Measurements from ENCODE around the gene STXBP1. TPM values are rescaled to one million over a fixed set of nuclear protein-coding genes. Genes with fewer than 3 reads are reported as not detected.

Gene STXBP1
- total RNA-seq, 2 experiments from 2014 or later, result 1.9 to 3.4 TPM

GRCh38 chr9:127729522-127730256 lies 117.6 kb downstream of the STXBP1 start:
- intact Hi-C loops (cut with DNase I, micrococcal nuclease), result loop anchor here (5.0 to 10.0 kb wide), 3 partner anchors 117 to 515 kb away; partner anchors contain the start of gene STXBP1 (in 1 of the 2)
- DNase-seq (no peak), ATAC-seq (ENCODE audit: poor library complexity) (no peak)
- Mint-ChIP-seq H3K36me3 (ENCODE audit: low read depth) (peaks cover 5% of the 10 kb centered on the region), H3K4me3 (no peak overlapping the region), H3K9me3 (no peaks in the 10 kb centered on the region), H3K4me1 (ENCODE audit: low read depth) (peaks cover 7% of the 10 kb centered on the region), H3K27me3 (no peaks in the 10 kb centered on the region), H3K27ac (no peak overlapping the region)
- ChIA-PET POLR2A (interaction anchor here (0.9 to 1.3 kb wide), 2 partner anchors 10 to 56 kb away, joined by 3 read pairs; no protein-coding TSS in a partner anchor), CTCF (interaction anchor here (0.6 kb wide), 1 partner anchor 27 kb away, joined by 3 read pairs; no protein-coding TSS in a partner anchor)
- H3K4me3 ChIP-seq (ENCODE audit: low read length), result no peak overlapping the region
- no peaks in the 10 kb centered on the region for H3K27me3 ChIP-seq (ENCODE audit: control insufficient read depth in 1 of 2, insufficient read depth in 2 of 2, low read length in 2 of 2)
- H3K36me3 ChIP-seq (ENCODE audit: insufficient read depth, low read length), result peaks cover 22% of the 10 kb centered on the region
- TF ChIP-seq, protein P1, sequence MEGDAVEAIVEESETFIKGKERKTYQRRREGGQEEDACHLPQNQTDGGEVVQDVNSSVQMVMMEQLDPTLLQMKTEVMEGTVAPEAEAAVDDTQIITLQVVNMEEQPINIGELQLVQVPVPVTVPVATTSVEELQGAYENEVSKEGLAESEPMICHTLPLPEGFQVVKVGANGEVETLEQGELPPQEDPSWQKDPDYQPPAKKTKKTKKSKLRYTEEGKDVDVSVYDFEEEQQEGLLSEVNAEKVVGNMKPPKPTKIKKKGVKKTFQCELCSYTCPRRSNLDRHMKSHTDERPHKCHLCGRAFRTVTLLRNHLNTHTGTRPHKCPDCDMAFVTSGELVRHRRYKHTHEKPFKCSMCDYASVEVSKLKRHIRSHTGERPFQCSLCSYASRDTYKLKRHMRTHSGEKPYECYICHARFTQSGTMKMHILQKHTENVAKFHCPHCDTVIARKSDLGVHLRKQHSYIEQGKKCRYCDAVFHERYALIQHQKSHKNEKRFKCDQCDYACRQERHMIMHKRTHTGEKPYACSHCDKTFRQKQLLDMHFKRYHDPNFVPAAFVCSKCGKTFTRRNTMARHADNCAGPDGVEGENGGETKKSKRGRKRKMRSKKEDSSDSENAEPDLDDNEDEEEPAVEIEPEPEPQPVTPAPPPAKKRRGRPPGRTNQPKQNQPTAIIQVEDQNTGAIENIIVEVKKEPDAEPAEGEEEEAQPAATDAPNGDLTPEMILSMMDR (IDR thresholded peaks at IDR 0.05), result no peak
- no peaks in the 10 kb centered on the region for H3K9me3 ChIP-seq (ENCODE audit: control insufficient read depth in 1 of 2, insufficient read depth in 1 of 2, low read length in 2 of 2)
- no peak overlapping the region for H3K27ac ChIP-seq (ENCODE audit: low read depth in 1 of 2, low read length in 2 of 2)
- peaks cover 9% of the 10 kb centered on the region for H3K4me1 ChIP-seq (ENCODE audit: insufficient read depth, low read length)

DNA sequence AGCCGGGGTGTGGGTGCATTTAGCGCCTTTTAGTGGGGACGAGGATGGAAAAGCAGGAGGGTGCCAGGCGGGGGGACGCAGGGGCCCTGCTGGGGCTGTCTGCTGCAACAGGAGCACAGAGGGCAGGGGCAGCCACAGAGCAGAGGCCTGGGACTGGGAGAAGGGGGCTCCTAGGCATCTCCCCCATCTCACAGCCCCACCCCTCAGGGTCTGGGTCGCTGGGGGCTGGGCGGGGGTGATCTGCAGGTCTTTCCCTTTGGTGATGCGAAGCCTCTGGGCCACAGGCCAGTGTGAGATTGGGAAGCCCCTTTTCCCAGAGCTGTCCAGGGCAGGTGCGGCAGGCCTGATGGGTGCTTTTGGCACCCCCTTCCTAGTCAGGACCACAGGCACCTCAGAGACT lies 118.2 kb downstream of the STXBP1 start:
- no peak overlapping the region for H3K27ac Mint-ChIP-seq

DNA sequence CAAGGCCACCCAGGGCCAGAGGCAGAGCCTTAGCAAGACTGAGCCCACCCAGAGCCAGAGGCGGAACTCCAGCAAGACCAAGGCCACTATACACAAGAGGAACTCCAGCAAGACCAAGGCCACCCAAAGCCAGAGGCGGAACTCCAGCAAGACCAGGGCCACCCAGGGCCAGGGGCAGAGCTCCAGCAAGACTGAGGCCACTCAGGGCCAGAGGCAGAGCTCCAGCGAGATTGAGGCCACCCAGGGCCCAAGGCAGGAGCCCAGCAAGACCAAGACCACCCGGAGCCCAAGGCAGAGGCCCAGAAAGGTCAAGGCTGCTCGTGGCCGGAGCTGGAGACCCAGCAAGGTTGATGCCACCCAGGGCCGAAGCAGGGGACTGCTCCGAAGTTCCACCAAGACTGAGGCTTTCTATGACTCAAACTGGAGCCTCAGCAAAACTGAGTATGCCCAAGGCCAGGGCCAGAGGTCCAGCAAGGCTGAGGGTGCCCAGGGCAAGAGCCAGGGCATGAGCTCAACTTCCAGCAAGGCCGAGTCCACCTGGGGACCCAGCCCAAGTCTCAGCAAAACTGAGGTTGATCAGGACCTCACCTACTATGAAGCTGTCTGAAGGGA lies 118.8 kb downstream of the STXBP1 start:
- POLR2A ChIA-PET, result no interaction called here
- Mint-ChIP-seq H3K9me3 (no peaks in the 10 kb centered on the region), H3K27ac (no peak overlapping the region), H3K36me3 (ENCODE audit: low read depth) (peaks cover 10% of the 10 kb centered on the region), H3K27me3 (no peaks in the 10 kb centered on the region), H3K4me3 (no peak overlapping the region), H3K4me1 (ENCODE audit: low read depth) (peaks cover 16% of the 10 kb centered on the region)
- CTCF ChIA-PET, result interaction anchor here (0.6 kb wide), 1 partner anchor 67 kb away, joined by 3 read pairs; no protein-coding TSS in a partner anchor
- Histone ChIP-seq H3K4me3 (ENCODE audit: low read length) (no peak overlapping the region), H3K4me1 (ENCODE audit: insufficient read depth, low read length) (peaks cover 17% of the 10 kb centered on the region), H3K27me3 (ENCODE audit: control insufficient read depth in 1 of 2, insufficient read depth in 2 of 2, low read length in 2 of 2) (no peaks in the 10 kb centered on the region), H3K9me3 (ENCODE audit: control insufficient read depth in 1 of 2, insufficient read depth in 1 of 2, low read length in 2 of 2) (no peaks in the 10 kb centered on the region), H3K27ac (ENCODE audit: low read depth in 1 of 2, low read length in 2 of 2) (no peak overlapping the region), H3K36me3 (ENCODE audit: insufficient read depth, low read length) (peaks cover 22% of the 10 kb centered on the region)
- intact Hi-C loops (cut with DNase I, micrococcal nuclease), result loop anchor here (5.0 to 10.0 kb wide), 3 partner anchors 119 to 516 kb away; partner anchors contain the start of gene STXBP1 (in 1 of the 2)
- TF ChIP-seq, protein P1 (IDR thresholded peaks at IDR 0.05), result no peak
- DNase-seq (no peak), ATAC-seq (ENCODE audit: poor library complexity) (no peak)

More for the DNA sequence above, 118.2 kb downstream of the STXBP1 start:
- Mint-ChIP-seq H3K9me3 (no peaks in the 10 kb centered on the region), H3K27me3 (no peaks in the 10 kb centered on the region), H3K4me3 (no peak overlapping the region), H3K4me1 (ENCODE audit: low read depth) (peaks cover 9% of the 10 kb centered on the region), H3K36me3 (ENCODE audit: low read depth) (peaks cover 7% of the 10 kb centered on the region)
- no peak overlapping the region for H3K27ac ChIP-seq (ENCODE audit: low read depth in 1 of 2, low read length in 2 of 2)
- peaks cover 22% of the 10 kb centered on the region for H3K36me3 ChIP-seq (ENCODE audit: insufficient read depth, low read length)
- H3K4me1 ChIP-seq (ENCODE audit: insufficient read depth, low read length), result peaks cover 11% of the 10 kb centered on the region
- CTCF ChIA-PET, result no interaction called here
- POLR2A ChIA-PET, result no interaction called here
- ATAC-seq (ENCODE audit: poor library complexity) (no peak), DNase-seq (no peak)
- intact Hi-C loops (cut with DNase I, micrococcal nuclease), result loop anchor here (5.0 to 10.0 kb wide), 3 partner anchors 118 to 515 kb away; partner anchors contain the start of gene STXBP1 (in 1 of the 2)
- H3K4me3 ChIP-seq (ENCODE audit: low read length), result no peak overlapping the region
- no peaks in the 10 kb centered on the region for H3K27me3 ChIP-seq (ENCODE audit: control insufficient read depth in 1 of 2, insufficient read depth in 2 of 2, low read length in 2 of 2)
- TF ChIP-seq, protein P1 (IDR thresholded peaks at IDR 0.05), result no peak
- no peaks in the 10 kb centered on the region for H3K9me3 ChIP-seq (ENCODE audit: control insufficient read depth in 1 of 2, insufficient read depth in 1 of 2, low read length in 2 of 2)

Data from CD4-positive, alpha-beta T cell (primary cell).